Neural cell (in vitro differentiated cells): Measurements from ENCODE around the gene GAMT. TPM values are rescaled to one million over a fixed set of nuclear protein-coding genes. Genes with fewer than 3 reads are reported as not detected.

Experiments
- H2AFZ ChIP-seq: fragments of 200-600, 300-800 bp; sonication (generic), shearing (Covaris generic); 2 replicates; pipeline ENCODE4 v1.6.0; 2014; ENCODE audit warnings: low read depth, mild to moderate bottlenecking, antibody characterized with exemption, low read length, moderate library complexity
- H3F3A ChIP-seq: fragments of 200-600 bp; shearing (Covaris generic); 2 replicates; pipeline ENCODE4 v1.6.1; 2016; ENCODE audit warnings: mild to moderate bottlenecking, moderate library complexity, mixed read lengths, antibody characterized with exemption, low read length; ENCODE audit not compliant: insufficient read depth, poor library complexity, severe bottlenecking
- H3K27ac ChIP-seq: fragments of 200-600, 300-800 bp; sonication (generic), shearing (Covaris generic); 2 replicates; pipeline ENCODE4 v1.5.1; 2014; ENCODE audit warnings: mild to moderate bottlenecking, low read length, moderate library complexity
- H3K27me3 ChIP-seq: fragments of 300-800, 200-600 bp; sonication (generic), shearing (Covaris generic); 2 replicates; pipeline ENCODE4 v1.6.0; 2014; ENCODE audit warnings: mild to moderate bottlenecking, low read depth, low read length, moderate library complexity; ENCODE audit not compliant: insufficient read depth
- H3K36me3 ChIP-seq: fragments of 300-800, 200-600 bp; sonication (generic), shearing (Covaris generic); 2 replicates; pipeline ENCODE4 v1.5.1; 2014; ENCODE audit warnings: mild to moderate bottlenecking, antibody characterized with exemption, low read length, moderate library complexity; ENCODE audit not compliant: insufficient read depth
- H3K4me2 ChIP-seq: fragments of 300-800, 200-600 bp; sonication (generic), shearing (Covaris generic); 2 replicates; pipeline ENCODE4 v1.6.0; 2014; ENCODE audit warnings: mild to moderate bottlenecking, low read length
- H3K4me3 ChIP-seq: fragments of 300-800, 200-600 bp; sonication (generic), shearing (Covaris generic); 2 replicates; pipeline ENCODE4 v1.5.1; 2014; ENCODE audit warnings: mild to moderate bottlenecking, low read length, moderate library complexity
- H3K79me2 ChIP-seq: fragments of 200-600 bp; shearing (Covaris generic); replicated peaks from 2 replicates; pipeline ENCODE4 v1.6.0; 2014; ENCODE audit warnings: mild to moderate bottlenecking, low read length, moderate library complexity; ENCODE audit not compliant: insufficient read depth
- H3K9ac ChIP-seq: fragments of 300-800, 200-600 bp; sonication (generic), shearing (Covaris generic); 2 replicates; pipeline ENCODE4 v1.6.1; 2016; ENCODE audit warnings: mild to moderate bottlenecking, low read length, mixed read lengths
- H3K9me2 ChIP-seq: fragments of 200-600 bp; shearing (Covaris generic); 2 replicates; pipeline ENCODE4 v1.6.1; 2016; ENCODE audit warnings: mild to moderate bottlenecking, low read length, mixed read lengths; ENCODE audit not compliant: insufficient read depth
- H3K9me3 ChIP-seq: fragments of 200-600, 300-800 bp; sonication (generic), shearing (Covaris generic); 2 replicates; pipeline ENCODE4 v1.6.1; 2016; ENCODE audit warnings: mild to moderate bottlenecking, mixed run types, low read length, moderate library complexity, mixed read lengths
- H4K20me1 ChIP-seq: fragments of 200-600 bp; shearing (Covaris generic); 2 replicates; pipeline ENCODE4 v1.6.1; 2016; ENCODE audit warnings: mild to moderate bottlenecking, mixed run types; ENCODE audit not compliant: insufficient read depth
- EP300 ChIP-seq: fragments of 450-650 bp; conservative IDR thresholded peaks from 2 replicates; pipeline ENCODE4 v1.6.1; 2014; ENCODE audit warnings: antibody characterized with exemption, mild to moderate bottlenecking, moderate library complexity; ENCODE audit not compliant: poor library complexity, severe bottlenecking
- EZH2 ChIP-seq: fragments of 200-600, 300-800 bp; shearing (Covaris generic), sonication (generic); IDR thresholded peaks from 2 replicates; pipeline ENCODE4 v1.6.1; 2014; ENCODE audit warnings: antibody characterized with exemption, low read length, borderline replicate concordance, mild to moderate bottlenecking; ENCODE audit not compliant: insufficient read depth, poor library complexity, severe bottlenecking
- MXI1 ChIP-seq: fragments of 450-650 bp; conservative IDR thresholded peaks from 2 replicates; pipeline ENCODE4 v1.6.1; 2014; ENCODE audit warnings: antibody characterized with exemption, mild to moderate bottlenecking; ENCODE audit not compliant: poor library complexity, severe bottlenecking
- POLR2AphosphoS5 ChIP-seq: IDR thresholded peaks from 2 replicates; pipeline ENCODE4 v1.6.1; 2012
- RAD21 ChIP-seq: fragments of 450-650 bp; conservative IDR thresholded peaks from 2 replicates; pipeline ENCODE4 v1.6.1; 2014; ENCODE audit warnings: antibody characterized with exemption, mild to moderate bottlenecking, moderate library complexity
- SMC3 ChIP-seq: fragments of 450-650 bp; conservative IDR thresholded peaks from 2 replicates; pipeline ENCODE4 v1.6.1; 2014; ENCODE audit warnings: antibody characterized with exemption, mild to moderate bottlenecking, moderate library complexity; ENCODE audit not compliant: poor library complexity
- TAF1 ChIP-seq: IDR thresholded peaks from 2 replicates; pipeline ENCODE4 v1.6.1; 2012; ENCODE audit warnings: low read depth
- polyA plus RNA-seq: library from polyadenylated mRNA; depleted of rRNA; stranded (reverse); fragments of >200 nt; gene quantifications from 2 replicates; pipeline ENCODE4 v1.2.3, GENCODE V29; 2014
- TF ChIP-seq, protein P1 (sequence below): fragments of 450-650 bp; IDR thresholded peaks from 2 replicates; pipeline ENCODE4 v1.5.1; 2014; ENCODE audit warnings: antibody characterized with exemption, mild to moderate bottlenecking, moderate library complexity; ENCODE audit not compliant: poor library complexity, severe bottlenecking
- TF ChIP-seq, protein P2 (sequence below): IDR thresholded peaks from 2 replicates; pipeline ENCODE4 v1.6.1; 2012; ENCODE audit warnings: borderline replicate concordance

Gene GAMT
- polyA plus RNA-seq, 1 donor from 2014 or later, result 32.5 TPM

DNA sequence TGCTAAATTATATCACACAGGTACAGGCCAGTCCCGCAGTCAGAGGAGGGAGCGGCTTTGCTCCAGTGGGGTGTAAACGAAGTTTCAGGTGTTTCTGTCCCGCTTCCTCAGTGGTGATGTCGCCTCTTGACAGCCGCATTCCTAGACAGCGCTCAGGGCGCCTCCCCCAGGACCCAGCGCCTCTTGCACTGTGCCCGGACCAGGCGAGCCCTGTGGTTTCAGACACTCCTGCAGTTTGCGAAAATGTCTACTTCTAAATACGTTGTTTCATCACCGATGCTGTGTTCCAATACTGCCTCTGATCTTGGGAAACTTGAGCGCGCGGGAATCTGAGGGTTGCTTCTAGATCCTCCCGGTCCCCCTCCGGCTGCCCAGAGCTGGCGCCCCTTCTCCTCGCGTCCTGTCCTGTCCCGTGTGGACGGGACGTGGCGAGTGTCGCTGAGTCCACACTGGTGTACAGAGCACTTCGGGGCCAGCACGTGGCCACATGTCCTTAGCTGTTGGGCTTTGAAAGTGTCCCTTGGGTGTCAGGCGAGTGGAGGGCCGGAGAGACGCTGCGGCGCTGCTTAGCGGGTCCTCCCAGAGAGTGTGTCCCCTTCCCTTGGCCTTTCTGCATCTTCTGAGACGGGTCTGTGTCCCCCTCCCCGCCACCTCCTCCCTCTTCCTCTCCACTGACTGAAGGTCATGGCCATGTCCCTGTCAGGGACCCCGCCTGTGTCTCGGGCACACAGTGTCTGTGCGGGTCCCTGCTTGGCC lies 22.3 kb upstream of the GAMT start:
- no peak overlapping the region for H2AFZ ChIP-seq
- H3K9me2 ChIP-seq, result no peaks in the 10 kb centered on the region
- no peaks in the 10 kb centered on the region for H3K9me3 ChIP-seq
- no peak overlapping the region for H3K27ac ChIP-seq
- no peaks in the 10 kb centered on the region for H3F3A ChIP-seq
- H3K27me3 ChIP-seq, result no peaks in the 10 kb centered on the region
- H4K20me1 ChIP-seq, result no peaks in the 10 kb centered on the region
- H3K9ac ChIP-seq, result no peak overlapping the region
- no peaks in the 10 kb centered on the region for H3K79me2 ChIP-seq
- no peak overlapping the region for H3K4me2 ChIP-seq
- no peak overlapping the region for H3K4me3 ChIP-seq
- TF ChIP-seq SMC3 (no peak), TAF1 (no peak), EP300 (no peak)
- TF ChIP-seq, protein P1, sequence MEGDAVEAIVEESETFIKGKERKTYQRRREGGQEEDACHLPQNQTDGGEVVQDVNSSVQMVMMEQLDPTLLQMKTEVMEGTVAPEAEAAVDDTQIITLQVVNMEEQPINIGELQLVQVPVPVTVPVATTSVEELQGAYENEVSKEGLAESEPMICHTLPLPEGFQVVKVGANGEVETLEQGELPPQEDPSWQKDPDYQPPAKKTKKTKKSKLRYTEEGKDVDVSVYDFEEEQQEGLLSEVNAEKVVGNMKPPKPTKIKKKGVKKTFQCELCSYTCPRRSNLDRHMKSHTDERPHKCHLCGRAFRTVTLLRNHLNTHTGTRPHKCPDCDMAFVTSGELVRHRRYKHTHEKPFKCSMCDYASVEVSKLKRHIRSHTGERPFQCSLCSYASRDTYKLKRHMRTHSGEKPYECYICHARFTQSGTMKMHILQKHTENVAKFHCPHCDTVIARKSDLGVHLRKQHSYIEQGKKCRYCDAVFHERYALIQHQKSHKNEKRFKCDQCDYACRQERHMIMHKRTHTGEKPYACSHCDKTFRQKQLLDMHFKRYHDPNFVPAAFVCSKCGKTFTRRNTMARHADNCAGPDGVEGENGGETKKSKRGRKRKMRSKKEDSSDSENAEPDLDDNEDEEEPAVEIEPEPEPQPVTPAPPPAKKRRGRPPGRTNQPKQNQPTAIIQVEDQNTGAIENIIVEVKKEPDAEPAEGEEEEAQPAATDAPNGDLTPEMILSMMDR, result no peak
- TF ChIP-seq, protein P2, sequence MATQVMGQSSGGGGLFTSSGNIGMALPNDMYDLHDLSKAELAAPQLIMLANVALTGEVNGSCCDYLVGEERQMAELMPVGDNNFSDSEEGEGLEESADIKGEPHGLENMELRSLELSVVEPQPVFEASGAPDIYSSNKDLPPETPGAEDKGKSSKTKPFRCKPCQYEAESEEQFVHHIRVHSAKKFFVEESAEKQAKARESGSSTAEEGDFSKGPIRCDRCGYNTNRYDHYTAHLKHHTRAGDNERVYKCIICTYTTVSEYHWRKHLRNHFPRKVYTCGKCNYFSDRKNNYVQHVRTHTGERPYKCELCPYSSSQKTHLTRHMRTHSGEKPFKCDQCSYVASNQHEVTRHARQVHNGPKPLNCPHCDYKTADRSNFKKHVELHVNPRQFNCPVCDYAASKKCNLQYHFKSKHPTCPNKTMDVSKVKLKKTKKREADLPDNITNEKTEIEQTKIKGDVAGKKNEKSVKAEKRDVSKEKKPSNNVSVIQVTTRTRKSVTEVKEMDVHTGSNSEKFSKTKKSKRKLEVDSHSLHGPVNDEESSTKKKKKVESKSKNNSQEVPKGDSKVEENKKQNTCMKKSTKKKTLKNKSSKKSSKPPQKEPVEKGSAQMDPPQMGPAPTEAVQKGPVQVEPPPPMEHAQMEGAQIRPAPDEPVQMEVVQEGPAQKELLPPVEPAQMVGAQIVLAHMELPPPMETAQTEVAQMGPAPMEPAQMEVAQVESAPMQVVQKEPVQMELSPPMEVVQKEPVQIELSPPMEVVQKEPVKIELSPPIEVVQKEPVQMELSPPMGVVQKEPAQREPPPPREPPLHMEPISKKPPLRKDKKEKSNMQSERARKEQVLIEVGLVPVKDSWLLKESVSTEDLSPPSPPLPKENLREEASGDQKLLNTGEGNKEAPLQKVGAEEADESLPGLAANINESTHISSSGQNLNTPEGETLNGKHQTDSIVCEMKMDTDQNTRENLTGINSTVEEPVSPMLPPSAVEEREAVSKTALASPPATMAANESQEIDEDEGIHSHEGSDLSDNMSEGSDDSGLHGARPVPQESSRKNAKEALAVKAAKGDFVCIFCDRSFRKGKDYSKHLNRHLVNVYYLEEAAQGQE, result no peak
- no peaks in the 10 kb centered on the region for H3K36me3 ChIP-seq

DNA sequence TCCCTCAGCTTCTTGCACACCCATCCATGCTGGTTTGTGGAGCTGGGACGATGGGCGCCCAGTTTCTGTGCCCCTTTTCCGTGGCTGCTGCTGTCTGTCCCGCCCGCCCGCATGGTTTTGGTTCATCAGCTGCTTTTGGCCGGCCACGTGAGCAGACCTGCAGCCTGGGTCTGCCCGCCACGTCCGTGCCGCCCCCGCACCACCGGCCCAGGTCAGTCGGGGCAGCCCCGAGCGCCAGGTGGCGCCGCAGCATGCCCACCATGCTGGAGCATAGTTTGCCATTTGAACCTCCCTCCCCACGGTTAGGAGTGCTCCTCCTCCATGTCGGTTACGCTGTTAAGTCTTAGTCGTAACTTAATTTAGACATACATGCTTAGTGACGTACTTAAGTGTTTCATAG lies 21.6 kb upstream of the GAMT start:
- Histone ChIP-seq H3K9ac (no peak overlapping the region), H3K4me2 (no peak overlapping the region), H3K4me3 (no peak overlapping the region), H2AFZ (no peak overlapping the region), H4K20me1 (no peaks in the 10 kb centered on the region), H3K36me3 (no peaks in the 10 kb centered on the region), H3K9me2 (no peaks in the 10 kb centered on the region), H3K79me2 (peaks cover 3% of the 10 kb centered on the region), H3F3A (no peaks in the 10 kb centered on the region), H3K27ac (no peak overlapping the region), H3K9me3 (no peaks in the 10 kb centered on the region), H3K27me3 (no peaks in the 10 kb centered on the region)
- TF ChIP-seq RAD21 (no peak), SMC3 (no peak), EZH2 (no peak), MXI1 (no peak), TAF1 (no peak), EP300 (no peak), POLR2AphosphoS5 (no peak)
- TF ChIP-seq, protein P1, result no peak
- TF ChIP-seq, protein P2, result no peak
